ENCODE data around the gene ACY1. TPM values are rescaled to one million over a fixed set of nuclear protein-coding genes. Genes with fewer than 3 reads are reported as not detected.

Gene ACY1
- total and polyA plus RNA-seq, 2 donors (not counting 3 experiments of a cell fraction or from before 2014, with no cell fraction given), result 13.4 to 32.9 TPM

DNA sequence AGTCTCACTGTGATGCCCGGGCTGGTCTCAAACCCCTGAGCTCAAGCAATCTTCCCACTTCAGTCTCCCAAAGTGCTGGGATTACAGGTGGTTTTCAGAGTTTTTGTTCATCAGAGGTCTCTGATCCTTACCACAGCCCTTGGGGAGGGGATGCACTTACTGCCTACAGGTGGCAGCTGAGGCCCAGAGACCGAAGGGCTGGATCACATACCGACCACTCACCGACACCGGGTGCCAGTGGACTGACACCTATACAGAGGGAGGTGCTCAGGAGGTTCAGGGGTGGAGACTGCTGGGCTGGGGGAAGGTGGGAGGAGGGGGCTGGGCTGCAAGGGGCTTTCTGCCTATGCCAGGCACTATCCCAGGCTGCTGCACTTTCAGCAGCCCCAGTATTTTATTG, 53.5 kb downstream of the ACY1 start:
- Histone ChIP-seq H3K4me1 (ENCODE audit: control insufficient read depth, extremely low read depth, insufficient read depth, low read length) (no peaks in the 10 kb centered on the region), H3K79me2 (ENCODE audit: control insufficient read depth, insufficient read depth, low read length) (no peaks in the 10 kb centered on the region), H3K4me2 (ENCODE audit: insufficient read depth, low read length) (no peak overlapping the region), H3K9ac (replicated peaks; ENCODE audit: extremely low read depth, insufficient read depth, low read length) (no peak overlapping the region), H2AFZ (ENCODE audit: low read depth, low read length) (no peak overlapping the region), H4K20me1 (replicated peaks; ENCODE audit: control insufficient read depth, extremely low read depth, insufficient read depth, low read length) (no peaks in the 10 kb centered on the region), H3K27ac (ENCODE audit: insufficient read depth, low read depth, low read length) (no peak overlapping the region), H3K4me3 (replicated peaks in 1 of 3; ENCODE audit: insufficient read depth in 1 of 3, low read depth in 1 of 3, low read length in 3 of 3) (no peak overlapping the region), H3K9me1 (replicated peaks; ENCODE audit: control insufficient read depth, extremely low read depth, insufficient read depth, low read length) (no peaks in the 10 kb centered on the region), H3K9me3 (replicated peaks; ENCODE audit: control insufficient read depth, insufficient read depth, low read length) (no peaks in the 10 kb centered on the region), H3K27me3 (ENCODE audit: control insufficient read depth in 2 of 2, insufficient read depth in 2 of 2, low read length in 2 of 2) (no peaks in the 10 kb centered on the region), H3K36me3 (ENCODE audit: control insufficient read depth in 2 of 2, extremely low read depth in 1 of 2, insufficient read depth in 2 of 2, low read length in 2 of 2) (no peaks in the 10 kb centered on the region)
- ChIA-PET POLR2A (no interaction called here), CTCF (interaction anchor here (0.7 to 5.8 kb wide), 9 partner anchors 9 to 108 kb away, joined by 3 to 43 read pairs (median 5); partner anchors contain the start of gene DUSP7)
- dilution Hi-C loops (cut with MboI; ENCODE audit: extremely low pct_ligation_motif_present, low sequenced_read_pairs), result no loop called here
- TF ChIP-seq MYC (IDR thresholded peaks at IDR 0.05; ENCODE audit: low read depth, low read length) (no peak), POLR2A (IDR thresholded peaks at IDR 0.05; ENCODE audit: low read depth, low read length) (no peak), GATA2 (IDR thresholded peaks at IDR 0.05; ENCODE audit: insufficient read depth, insufficient read length, low read depth, low read length) (no peak), JUN (IDR thresholded peaks at IDR 0.05; ENCODE audit: borderline replicate concordance, insufficient read depth, insufficient read length, low read depth) (no peak), FOS (IDR thresholded peaks at IDR 0.05; ENCODE audit: borderline replicate concordance, insufficient read depth, low read length) (no peak)
- TF ChIP-seq, protein P1, sequence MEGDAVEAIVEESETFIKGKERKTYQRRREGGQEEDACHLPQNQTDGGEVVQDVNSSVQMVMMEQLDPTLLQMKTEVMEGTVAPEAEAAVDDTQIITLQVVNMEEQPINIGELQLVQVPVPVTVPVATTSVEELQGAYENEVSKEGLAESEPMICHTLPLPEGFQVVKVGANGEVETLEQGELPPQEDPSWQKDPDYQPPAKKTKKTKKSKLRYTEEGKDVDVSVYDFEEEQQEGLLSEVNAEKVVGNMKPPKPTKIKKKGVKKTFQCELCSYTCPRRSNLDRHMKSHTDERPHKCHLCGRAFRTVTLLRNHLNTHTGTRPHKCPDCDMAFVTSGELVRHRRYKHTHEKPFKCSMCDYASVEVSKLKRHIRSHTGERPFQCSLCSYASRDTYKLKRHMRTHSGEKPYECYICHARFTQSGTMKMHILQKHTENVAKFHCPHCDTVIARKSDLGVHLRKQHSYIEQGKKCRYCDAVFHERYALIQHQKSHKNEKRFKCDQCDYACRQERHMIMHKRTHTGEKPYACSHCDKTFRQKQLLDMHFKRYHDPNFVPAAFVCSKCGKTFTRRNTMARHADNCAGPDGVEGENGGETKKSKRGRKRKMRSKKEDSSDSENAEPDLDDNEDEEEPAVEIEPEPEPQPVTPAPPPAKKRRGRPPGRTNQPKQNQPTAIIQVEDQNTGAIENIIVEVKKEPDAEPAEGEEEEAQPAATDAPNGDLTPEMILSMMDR (IDR thresholded peaks at IDR 0.05; ENCODE audit: extremely low read depth in 1 of 2, insufficient read depth in 1 of 2, low read depth in 1 of 2, low read length in 2 of 2), result no peak
- FAIRE-seq (no peak), DNase-seq (ENCODE audit: low read depth, low spot score) (no peak)
- intact Hi-C loops (cut with micrococcal nuclease), result no loop called here
- BruUV-seq (replicated peaks), result no TSS peak

DNA sequence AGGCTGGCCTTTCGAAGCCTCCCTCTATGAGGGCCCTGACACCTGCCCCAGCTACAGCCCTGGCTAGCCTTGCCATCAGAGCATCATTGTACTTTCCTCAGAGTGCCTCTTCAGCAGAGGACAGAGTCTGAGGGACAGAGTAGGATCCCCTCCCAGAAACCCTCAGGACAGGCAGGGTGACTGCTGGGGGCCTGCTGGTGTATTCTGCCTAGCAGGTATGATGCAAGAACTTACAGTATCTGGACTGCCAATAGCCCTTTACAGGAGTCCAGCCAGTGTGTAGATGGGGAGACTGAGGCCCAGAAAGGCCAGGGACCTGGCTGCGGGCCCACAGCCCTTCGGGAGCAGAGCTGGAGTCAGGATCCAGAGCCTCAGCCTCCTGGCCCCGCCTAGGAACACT, 54.0 kb downstream of the ACY1 start:
- Histone ChIP-seq H3K27me3 (ENCODE audit: control insufficient read depth in 2 of 2, insufficient read depth in 2 of 2, low read length in 2 of 2) (no peaks in the 10 kb centered on the region), H3K36me3 (ENCODE audit: control insufficient read depth in 2 of 2, extremely low read depth in 1 of 2, insufficient read depth in 2 of 2, low read length in 2 of 2) (no peaks in the 10 kb centered on the region), H3K9me1 (replicated peaks; ENCODE audit: control insufficient read depth, extremely low read depth, insufficient read depth, low read length) (no peaks in the 10 kb centered on the region), H3K9ac (replicated peaks; ENCODE audit: extremely low read depth, insufficient read depth, low read length) (no peak overlapping the region), H2AFZ (ENCODE audit: low read depth, low read length) (no peak overlapping the region), H3K4me2 (ENCODE audit: insufficient read depth, low read length) (no peak overlapping the region), H3K4me3 (replicated peaks in 1 of 3; ENCODE audit: insufficient read depth in 1 of 3, low read depth in 1 of 3, low read length in 3 of 3) (no peak overlapping the region), H4K20me1 (replicated peaks; ENCODE audit: control insufficient read depth, extremely low read depth, insufficient read depth, low read length) (no peaks in the 10 kb centered on the region), H3K4me1 (ENCODE audit: control insufficient read depth, extremely low read depth, insufficient read depth, low read length) (no peaks in the 10 kb centered on the region), H3K27ac (ENCODE audit: insufficient read depth, low read depth, low read length) (no peak overlapping the region), H3K79me2 (ENCODE audit: control insufficient read depth, insufficient read depth, low read length) (no peaks in the 10 kb centered on the region), H3K9me3 (replicated peaks; ENCODE audit: control insufficient read depth, insufficient read depth, low read length) (no peaks in the 10 kb centered on the region)
- ChIA-PET CTCF (interaction anchor here (1.1 to 5.8 kb wide), 6 partner anchors 15 to 86 kb away, joined by 3 to 43 read pairs (median 6); partner anchors contain the start of gene DUSP7), POLR2A (no interaction called here)
- dilution Hi-C loops (cut with MboI; ENCODE audit: extremely low pct_ligation_motif_present, low sequenced_read_pairs), result no loop called here
- BruUV-seq (replicated peaks), result no TSS peak
- intact Hi-C loops (cut with micrococcal nuclease), result no loop called here
- TF ChIP-seq, protein P2, sequence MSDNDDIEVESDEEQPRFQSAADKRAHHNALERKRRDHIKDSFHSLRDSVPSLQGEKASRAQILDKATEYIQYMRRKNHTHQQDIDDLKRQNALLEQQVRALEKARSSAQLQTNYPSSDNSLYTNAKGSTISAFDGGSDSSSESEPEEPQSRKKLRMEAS (IDR thresholded peaks at IDR 0.05; ENCODE audit: insufficient read depth, insufficient read length), result no peak
- no peak for FAIRE-seq
- DNase-seq (ENCODE audit: low read depth, low spot score), result no peak

Data from endothelial cell of umbilical vein (primary cell).